H1 (cell line): ENCODE measurements around the gene C1orf87. TPM values are rescaled to one million over a fixed set of nuclear protein-coding genes. Genes with fewer than 3 reads are reported as not detected.

ENCODE experiments used
- CTCF ChIA-PET: fragments of 300-600 bp; sonication (Branson Sonifier 250); formaldehyde crosslinking; loops from one replicate; lab custom pipeline; 2021; ENCODE audit not compliant: partially characterized antibody; lab: Charles Lee
- POLR2A ChIA-PET: fragments of 300-600 bp; sonication (Branson Sonifier 250); formaldehyde crosslinking; loops from one replicate; lab custom pipeline; 2021; ENCODE audit warnings: inconsistent platforms; ENCODE audit not compliant: partially characterized antibody; lab: Charles Lee
- DNase-seq, 2 experiments: peaks; one replicate each; pipeline versions ENCODE4 v3.0.0 to v3.0.0-alpha.2; 2010 to 2022; ENCODE audit warnings: low spot score in 2 of 2, low read depth in 1 of 2, mixed read lengths in 1 of 2
- FAIRE-seq: peaks from 2 replicates; lab custom pipeline; 2011; peaks lifted over from hg19 to GRCh38; lab: Jason Lieb, UNC
- H2AFZ ChIP-seq: 2 replicates; pipeline ENCODE4 v1.8.1; 2012; ENCODE audit warnings: low read length, inconsistent platforms
- H2AK5ac ChIP-seq: 2 replicates; pipeline ENCODE4 v1.6.1; 2013; ENCODE audit warnings: low read depth, low read length
- H2BK120ac ChIP-seq: replicated peaks from 2 replicates; pipeline ENCODE3; 2013; ENCODE audit warnings: low read depth, low read length, inconsistent platforms
- H2BK12ac ChIP-seq: 2 replicates; pipeline ENCODE4 v1.6.1; 2013; ENCODE audit warnings: low read depth, low read length
- H2BK15ac ChIP-seq: 2 replicates; pipeline ENCODE4 v1.6.1; 2013; ENCODE audit warnings: low read length
- H2BK20ac ChIP-seq: 2 replicates; pipeline ENCODE4 v1.6.1; 2013; ENCODE audit warnings: low read length
- H2BK5ac ChIP-seq: 2 replicates; pipeline ENCODE4 v1.6.1; 2013; ENCODE audit warnings: low read depth, low read length
- H3K14ac ChIP-seq: 2 replicates; pipeline ENCODE4 v1.6.1; 2013; ENCODE audit warnings: inconsistent platforms; ENCODE audit not compliant: insufficient read length
- H3K18ac ChIP-seq: 2 replicates; pipeline ENCODE4 v1.6.1; 2013; ENCODE audit warnings: low read length; ENCODE audit errors: extremely low read depth
- H3K23ac ChIP-seq: 2 replicates; pipeline ENCODE4 v1.6.1; 2013; ENCODE audit warnings: inconsistent platforms; ENCODE audit not compliant: insufficient read length
- H3K23me2 ChIP-seq: 2 replicates; pipeline ENCODE4 v1.6.1; 2013; ENCODE audit warnings: low read depth, low read length
- H3K27ac ChIP-seq: 2 replicates; pipeline ENCODE4 v1.6.1; 2011; ENCODE audit warnings: low read depth, low read length, inconsistent platforms
- H3K27me3 ChIP-seq, 4 experiments: replicated peaks in 1 of 4; 1 replicate in 1 of 4; 2 replicates in 3 of 4; pipeline versions ENCODE4 v1.6.1 to v1.8.1; 2011 to 2013; ENCODE audit warnings: low read length in 3 of 4, mild to moderate bottlenecking in 3 of 4, inconsistent platforms in 2 of 4, mixed read lengths in 2 of 4, moderate library complexity in 1 of 4; ENCODE audit not compliant: control insufficient read depth in 3 of 4, insufficient read depth in 3 of 4; ENCODE audit errors: extremely low read depth in 1 of 4
- H3K36me3 ChIP-seq, 4 experiments: 2 replicates each; pipeline versions ENCODE4 v1.6.1 to v1.8.1; 2011 to 2013; ENCODE audit warnings: mild to moderate bottlenecking in 4 of 4, low read length in 3 of 4, moderate library complexity in 2 of 4, control low read depth in 1 of 4, inconsistent platforms in 1 of 4; ENCODE audit not compliant: insufficient read depth in 4 of 4, control insufficient read depth in 2 of 4
- H3K4ac ChIP-seq: replicated peaks from 2 replicates; pipeline ENCODE3; 2013; ENCODE audit warnings: low read length, low read depth, mixed read lengths, inconsistent platforms; ENCODE audit not compliant: insufficient read length
- H3K4me1 ChIP-seq, 4 experiments: replicated peaks in 1 of 4; 1 replicate in 1 of 4; 2 replicates in 3 of 4; pipeline versions ENCODE4 v1.6.1 to v1.8.1; 2011 to 2013; ENCODE audit warnings: low read length in 3 of 4, inconsistent platforms in 2 of 4, mixed read lengths in 1 of 4; ENCODE audit not compliant: insufficient read depth in 4 of 4, control insufficient read depth in 3 of 4
- H3K4me2 ChIP-seq, 2 experiments: 2 replicates each; pipeline versions ENCODE4 v1.6.1 to v1.8.1; 2011 to 2013; ENCODE audit warnings: low read depth in 2 of 2, low read length in 2 of 2, control low read depth in 1 of 2, inconsistent platforms in 1 of 2, mild to moderate bottlenecking in 1 of 2; ENCODE audit not compliant: insufficient read depth in 1 of 2
- H3K4me3 ChIP-seq, 4 experiments: fragments of 200-600, 300-600 bp in 1 of 4; sonication (generic), shearing (Covaris generic), sonication (Bioruptor Twin) in 1 of 4; 2 replicates each; pipeline versions ENCODE4 v1.5.1 to v1.8.1; 2011 to 2016; ENCODE audit warnings: low read length in 4 of 4, low read depth in 3 of 4, control low read depth in 2 of 4, inconsistent platforms in 2 of 4, mild to moderate bottlenecking in 2 of 4, mixed read lengths in 1 of 4, moderate library complexity in 1 of 4; ENCODE audit not compliant: insufficient read depth in 2 of 4; ENCODE audit errors: extremely low read depth in 1 of 4
- H3K56ac ChIP-seq: replicated peaks from 2 replicates; pipeline ENCODE3; 2013; ENCODE audit warnings: low read depth, mild to moderate bottlenecking, mixed read lengths, low read length, inconsistent platforms; ENCODE audit not compliant: insufficient read length
- H3K79me1 ChIP-seq: 2 replicates; pipeline ENCODE4 v1.6.1; 2013; ENCODE audit warnings: low read depth, low read length, control low read depth
- H3K79me2 ChIP-seq, 2 experiments: 2 replicates each; pipeline versions ENCODE4 v1.6.1 to v1.8.1; 2012 to 2013; ENCODE audit warnings: low read length in 2 of 2, mild to moderate bottlenecking in 2 of 2, inconsistent platforms in 1 of 2; ENCODE audit not compliant: insufficient read depth in 2 of 2, control insufficient read depth in 1 of 2
- H3K9ac ChIP-seq, 4 experiments: replicated peaks in 1 of 4; 1 replicate in 1 of 4; 2 replicates in 3 of 4; pipeline versions ENCODE4 v1.6.1 to v1.8.1; 2011 to 2013; ENCODE audit warnings: low read depth in 3 of 4, low read length in 3 of 4, control low read depth in 2 of 4, mild to moderate bottlenecking in 2 of 4, moderate library complexity in 2 of 4, inconsistent platforms in 1 of 4; ENCODE audit errors: extremely low read depth in 1 of 4
- H3K9me3 ChIP-seq, 2 experiments: 2 replicates each; pipeline versions ENCODE4 v1.6.1 to v1.8.1; 2012 to 2013; ENCODE audit warnings: mild to moderate bottlenecking in 2 of 2, moderate library complexity in 2 of 2, control low read depth in 1 of 2, inconsistent platforms in 1 of 2, low read depth in 1 of 2, low read length in 1 of 2, mixed read lengths in 1 of 2; ENCODE audit not compliant: insufficient read depth in 2 of 2
- H4K20me1 ChIP-seq, 2 experiments: replicated peaks in 1 of 2; 2 replicates each; pipeline versions ENCODE3 to v1.8.1; 2011 to 2013; ENCODE audit warnings: inconsistent platforms in 2 of 2, low read length in 2 of 2, mild to moderate bottlenecking in 1 of 2; ENCODE audit not compliant: insufficient read depth in 2 of 2, control insufficient read depth in 1 of 2
- H4K5ac ChIP-seq: 2 replicates; pipeline ENCODE4 v1.6.1; 2013; ENCODE audit warnings: low read length, low read depth, mixed read lengths, inconsistent platforms; ENCODE audit not compliant: insufficient read length
- H4K8ac ChIP-seq: 2 replicates; pipeline ENCODE4 v1.8.0; 2013; ENCODE audit warnings: mild to moderate bottlenecking, moderate library complexity, low read length, inconsistent platforms; ENCODE audit not compliant: insufficient read depth; ENCODE audit errors: extremely low read depth
- H4K91ac ChIP-seq: replicated peaks from 2 replicates; pipeline ENCODE3; 2013; ENCODE audit warnings: low read length, mixed read lengths, inconsistent platforms; ENCODE audit not compliant: insufficient read length
- CHD2 ChIP-seq: IDR thresholded peaks from 2 replicates; pipeline ENCODE4 v1.6.1; 2012; ENCODE audit warnings: low read length, improper control_type of control experiment
- GTF2F1 ChIP-seq: IDR thresholded peaks from 2 replicates; pipeline ENCODE4 v1.6.1; 2012; ENCODE audit warnings: low read depth, low read length, improper control_type of control experiment, borderline replicate concordance
- KDM4A ChIP-seq: IDR thresholded peaks from one replicate; pipeline ENCODE4 v1.7.1; 2012; ENCODE audit warnings: low read depth, mild to moderate bottlenecking, moderate library complexity, low read length, inconsistent platforms; ENCODE audit not compliant: severe bottlenecking
- KDM5A ChIP-seq: fragments of 200-600 bp; IDR thresholded peaks from 2 replicates; pipeline ENCODE4 v1.7.1; 2012; ENCODE audit warnings: mild to moderate bottlenecking, low read length, inconsistent platforms, mixed read lengths
- RBBP5 ChIP-seq: IDR thresholded peaks from 2 replicates; pipeline ENCODE4 v1.7.1; 2012; ENCODE audit warnings: low read depth, mild to moderate bottlenecking, inconsistent platforms, low read length, moderate library complexity, borderline replicate concordance
- RNF2 ChIP-seq: fragments of 200-900, 300-1000 bp; sonication (generic); IDR thresholded peaks from 2 replicates; pipeline ENCODE4 v1.7.1; 2016; ENCODE audit warnings: borderline replicate concordance, low read depth, mild to moderate bottlenecking, antibody characterized with exemption, low read length; ENCODE audit not compliant: poor library complexity, severe bottlenecking; ENCODE audit errors: missing control alignments
- RXRA ChIP-seq: IDR thresholded peaks from 2 replicates; pipeline ENCODE4 v1.6.1; 2011; ENCODE audit warnings: low read depth, mild to moderate bottlenecking, low read length, moderate library complexity; ENCODE audit not compliant: insufficient read depth
- SAP30 ChIP-seq: fragments of 300-600 bp; sonication (generic); IDR thresholded peaks from 2 replicates; pipeline ENCODE4 v1.7.1; 2012; ENCODE audit warnings: low read length, moderate library complexity, mild to moderate bottlenecking, inconsistent platforms; ENCODE audit not compliant: insufficient read depth, insufficient replicate concordance
- TAF1 ChIP-seq: IDR thresholded peaks from 2 replicates; pipeline ENCODE4 v1.6.1; 2011; ENCODE audit warnings: mild to moderate bottlenecking, low read depth, low read length
- TBP ChIP-seq: IDR thresholded peaks from 2 replicates; pipeline ENCODE4 v1.6.1; 2011; ENCODE audit warnings: low read depth, low read length, improper control_type of control experiment
- WGBS, 2 experiments: shearing (Covaris generic) in 1 of 2; methylation state at CpG; one replicate each; pipeline versions ENCODE4 v1.1.6 to v1.1.7; 2013 to 2015; ENCODE audit warnings: low lambda C conversion rate in 2 of 2, mixed read lengths in 2 of 2, inconsistent platforms in 1 of 2, low coverage in 1 of 2, missing lambda C conversion rate in 1 of 2; ENCODE audit not compliant: insufficient replicate concordance in 2 of 2, insufficient coverage in 1 of 2, insufficient read length in 1 of 2; ENCODE audit errors: extremely low coverage in 1 of 2, missing lambda C conversion rate in 1 of 2; 5-methylcytosine and 5-hydroxymethylcytosine counted together
- polyA plus RNA-seq, 7 experiments: library from polyadenylated mRNA; depleted of rRNA in 3 of 7; stranded (reverse) in 5 of 7; unstranded in 2 of 7; fragments of >200 nt in 5 of 7; fragments of 200-250 nt in 2 of 7; gene quantifications; 1 replicate in 5 of 7; 2 replicates in 1 of 7; 4 replicates in 1 of 7; pipeline versions ENCODE4 v1.2.1 to v1.2.3, GENCODE V29; 2011 to 2013; ENCODE audit warnings: missing spikeins in 2 of 7, mixed read lengths in 2 of 7
- total RNA-seq: library from RNA; stranded (reverse); fragmentation: NEBNext Ultra II Directional; extraction: Animal tissue kit (Norgen Biotek cat#: 25700); gene quantifications from 2 replicates; pipeline ENCODE4 v1.2.1, GENCODE V29; 2021
- TF ChIP-seq, protein P1 (sequence below): IDR thresholded peaks from 2 replicates; pipeline ENCODE4 v1.6.1; 2012; ENCODE audit warnings: inconsistent platforms

C1orf87 gene
- total and polyA plus RNA-seq, 2 of the 8 experiments (the other 6 are each of a cell fraction or from before 2014, with no cell fraction given), result 0.41 TPM; not detected in 1

GRCh38 chr1:60102267-60103061, 28.9 kb upstream of the C1orf87 start:
- H3K4me1 ChIP-seq, result no peaks in the 10 kb centered on the region
- no peak overlapping the region for H3K56ac ChIP-seq
- no peaks in the 10 kb centered on the region for H3K23me2 ChIP-seq
- no peak overlapping the region for H3K14ac ChIP-seq
- H3K23ac ChIP-seq, result no peak overlapping the region
- H3K9me3 ChIP-seq, result no peaks in the 10 kb centered on the region
- H2BK20ac ChIP-seq, result no peak overlapping the region
- no peak overlapping the region for H4K91ac ChIP-seq
- H2AFZ ChIP-seq, result no peak overlapping the region
- no peak overlapping the region for H3K4ac ChIP-seq
- no peak overlapping the region for H3K4me3 ChIP-seq
- no peaks in the 10 kb centered on the region for H3K79me2 ChIP-seq
- H3K18ac ChIP-seq, result no peak overlapping the region
- H2AK5ac ChIP-seq, result no peak overlapping the region
- no peak overlapping the region for H2BK15ac ChIP-seq
- H2BK120ac ChIP-seq, result no peak overlapping the region
- H3K27ac ChIP-seq, result no peak overlapping the region
- ChIA-PET POLR2A (no interaction called here), CTCF (interaction anchor here (0.8 to 0.9 kb wide), 2 partner anchors 8 to 18 kb away, joined by 3 to 4 read pairs; no protein-coding TSS in a partner anchor)
- H4K20me1 ChIP-seq, result no peaks in the 10 kb centered on the region
- FAIRE-seq (no peak), DNase-seq (no peak)
- H4K8ac ChIP-seq, result no peak overlapping the region
- H3K4me2 ChIP-seq, result no peak overlapping the region
- H3K36me3 ChIP-seq, result no peaks in the 10 kb centered on the region
- H3K9ac ChIP-seq, result no peak overlapping the region
- H2BK12ac ChIP-seq, result no peak overlapping the region
- no peak overlapping the region for H4K5ac ChIP-seq
- WGBS, 2 experiments, result 92% methylated on average over 3 of the region's 3 CpGs; no CpG with 5 or more reads in 1 of the 2 experiments
- no peaks in the 10 kb centered on the region for H3K79me1 ChIP-seq
- H3K27me3 ChIP-seq, result no peaks in the 10 kb centered on the region
- no peak overlapping the region for H2BK5ac ChIP-seq
- TF ChIP-seq CHD2 (no peak), TAF1 (no peak), KDM4A (no peak), TBP (no peak), RNF2 (no peak), GTF2F1 (no peak), KDM5A (no peak), RXRA (no peak), SAP30 (no peak), RBBP5 (no peak)
- TF ChIP-seq, protein P1, sequence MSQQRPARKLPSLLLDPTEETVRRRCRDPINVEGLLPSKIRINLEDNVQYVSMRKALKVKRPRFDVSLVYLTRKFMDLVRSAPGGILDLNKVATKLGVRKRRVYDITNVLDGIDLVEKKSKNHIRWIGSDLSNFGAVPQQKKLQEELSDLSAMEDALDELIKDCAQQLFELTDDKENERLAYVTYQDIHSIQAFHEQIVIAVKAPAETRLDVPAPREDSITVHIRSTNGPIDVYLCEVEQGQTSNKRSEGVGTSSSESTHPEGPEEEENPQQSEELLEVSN, result no peak
